Measurements from ENCODE around the gene CTSA.

- TF ChIP-seq CTCF (conservative IDR thresholded peaks at IDR 0.05; ENCODE audit: low read depth, low read length) (no peak), POLR2A (IDR thresholded peaks at IDR 0.05; ENCODE audit: low read depth, low read length) (no peak), CEBPB (IDR thresholded peaks at IDR 0.05; ENCODE audit: low read depth, low read length) (no peak), RAD21 (IDR thresholded peaks at IDR 0.05; ENCODE audit: low read length) (no peak), NFE2L2 (IDR thresholded peaks at IDR 0.05; ENCODE audit: low read depth, low read length) (no peak), MAFK (IDR thresholded peaks at IDR 0.05; ENCODE audit: low read depth, low read length) (no peak), RFX5 (IDR thresholded peaks at IDR 0.05; ENCODE audit: low read depth, low read length) (no peak), ELK1 (IDR thresholded peaks at IDR 0.05; ENCODE audit: borderline replicate concordance, low read depth, low read length) (no peak), USF2 (IDR thresholded peaks at IDR 0.05; ENCODE audit: low read depth, low read length) (no peak), MXI1 (IDR thresholded peaks at IDR 0.05; ENCODE audit: borderline replicate concordance, low read depth, low read length) (no peak), CHD1 (IDR thresholded peaks at IDR 0.05; ENCODE audit: low read depth, low read length) (no peak), FOS (IDR thresholded peaks at IDR 0.05; ENCODE audit: low read depth, low read length) (no peak), RCOR1 (IDR thresholded peaks at IDR 0.05; ENCODE audit: insufficient replicate concordance, low read length) (no peak)
These were observed 36.1 kb downstream of the CTSA start for GRCh38 chr20:45927071-45927878.
